GM21528 (cell line): ENCODE results near the gene ZSCAN18.

Experiments
- ATAC-seq: cut with Tn5 transposase; IDR thresholded peaks from one replicate; pipeline ENCODE4 v1.9.1; 2021; ENCODE audit warnings: mild to moderate bottlenecking, moderate library complexity; ENCODE audit not compliant: unreplicated experiment, low FRiP score

Gene ZSCAN18

DNA sequence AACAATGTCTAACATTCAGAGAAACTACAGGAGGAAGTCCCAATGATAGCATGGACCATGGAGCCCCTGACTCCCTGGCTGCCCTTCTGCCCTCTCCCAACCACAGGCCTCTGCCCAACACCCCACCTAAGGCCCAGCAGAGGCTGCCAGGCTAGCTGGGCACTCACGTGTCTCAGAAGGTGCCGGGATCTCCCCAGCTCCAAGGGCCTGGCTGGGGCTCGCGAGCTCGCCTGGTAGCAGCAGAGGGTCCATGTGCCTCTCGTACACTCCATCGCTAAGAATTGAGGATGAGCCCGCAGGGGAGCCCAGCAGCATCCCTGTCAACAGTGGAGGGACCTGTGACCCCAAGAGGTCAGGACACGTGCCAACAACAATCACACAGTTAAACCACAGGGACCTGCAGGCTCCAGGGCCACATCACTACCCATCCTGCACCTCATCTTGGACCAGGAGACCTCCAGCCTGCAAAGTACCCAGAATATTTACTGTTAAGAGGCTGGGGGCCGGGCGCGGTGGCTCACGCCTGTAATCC lies 9.4 kb downstream of the ZSCAN18 start:
- no peak for ATAC-seq

- no peak for ATAC-seq
Measured at GRCh38 chr19:58086825-58087710, 11.0 kb downstream of the ZSCAN18 start.

GRCh38 chr19:58085348-58085875 lies 12.6 kb downstream of the ZSCAN18 start:
- no peak for ATAC-seq

- no peak for ATAC-seq
Measured at GRCh38 chr19:58084596-58085347, 13.3 kb downstream of the ZSCAN18 start.

DNA sequence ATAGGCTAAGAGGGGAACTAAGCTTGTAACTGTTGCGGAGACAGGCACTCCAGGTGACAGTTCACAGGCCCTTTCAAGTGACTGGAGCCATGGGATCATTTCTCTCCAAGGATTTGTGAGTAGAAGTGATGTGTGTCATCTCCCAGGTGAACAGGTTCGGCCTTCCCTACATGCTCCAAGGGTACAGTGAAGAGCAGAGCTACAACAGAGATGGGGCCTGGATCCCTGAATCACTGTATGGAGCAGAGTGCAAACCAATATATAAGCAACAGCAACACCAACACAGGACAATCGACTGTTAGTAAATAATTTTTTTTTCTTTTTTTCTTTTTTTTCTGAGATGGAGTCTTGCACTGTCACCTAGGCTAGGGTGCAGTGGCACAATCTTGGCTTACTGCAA lies 15.0 kb downstream of the ZSCAN18 start:
- ATAC-seq = no peak

DNA sequence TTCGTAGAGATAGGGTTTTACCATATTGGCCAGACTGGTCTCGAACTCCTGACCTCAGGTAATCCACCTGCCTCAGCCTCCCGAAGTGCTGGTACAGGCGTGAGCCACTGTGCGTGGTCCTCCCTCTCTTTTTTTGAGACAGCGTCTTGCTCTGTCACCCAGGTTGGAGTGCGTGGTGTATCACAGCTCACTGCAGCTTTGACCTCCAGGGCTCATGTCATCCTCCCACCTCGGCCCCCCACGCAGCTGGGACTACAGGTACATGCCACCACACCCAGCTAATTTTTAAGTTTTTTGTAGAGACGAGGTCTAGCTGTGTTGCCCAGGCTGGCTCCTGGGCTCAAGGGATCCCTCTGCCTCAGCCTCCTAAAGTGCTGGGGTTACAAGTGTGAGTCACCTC lies 18.2 kb downstream of the ZSCAN18 start:
- no peak for ATAC-seq

DNA sequence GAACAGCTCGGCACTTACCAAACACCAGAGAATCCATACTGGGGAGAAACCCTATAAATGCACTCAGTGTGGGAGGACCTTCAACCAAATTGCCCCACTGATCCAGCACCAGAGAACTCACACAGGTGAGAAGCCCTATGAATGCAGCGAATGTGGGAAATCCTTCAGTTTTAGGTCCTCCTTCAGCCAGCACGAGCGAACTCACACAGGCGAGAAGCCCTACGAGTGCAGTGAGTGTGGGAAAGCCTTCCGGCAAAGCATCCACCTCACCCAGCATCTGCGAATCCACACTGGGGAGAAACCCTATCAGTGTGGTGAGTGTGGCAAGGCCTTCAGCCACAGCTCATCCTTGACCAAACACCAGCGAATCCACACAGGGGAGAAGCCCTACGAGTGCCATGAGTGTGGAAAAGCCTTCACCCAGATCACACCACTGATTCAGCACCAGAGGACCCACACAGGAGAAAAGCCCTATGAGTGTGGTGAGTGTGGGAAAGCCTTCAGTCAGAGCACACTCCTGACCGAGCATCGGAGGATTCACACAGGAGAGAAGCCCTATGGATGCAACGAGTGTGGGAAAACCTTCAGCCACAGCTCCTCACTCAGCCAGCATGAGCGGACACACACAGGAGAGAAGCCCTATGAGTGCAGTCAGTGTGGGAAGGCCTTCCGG lies 30.7 kb downstream of the ZSCAN18 start:
- ATAC-seq = no peak

GRCh38 chr19:58063712-58064111 lies 34.3 kb downstream of the ZSCAN18 start:
- no peak for ATAC-seq

DNA sequence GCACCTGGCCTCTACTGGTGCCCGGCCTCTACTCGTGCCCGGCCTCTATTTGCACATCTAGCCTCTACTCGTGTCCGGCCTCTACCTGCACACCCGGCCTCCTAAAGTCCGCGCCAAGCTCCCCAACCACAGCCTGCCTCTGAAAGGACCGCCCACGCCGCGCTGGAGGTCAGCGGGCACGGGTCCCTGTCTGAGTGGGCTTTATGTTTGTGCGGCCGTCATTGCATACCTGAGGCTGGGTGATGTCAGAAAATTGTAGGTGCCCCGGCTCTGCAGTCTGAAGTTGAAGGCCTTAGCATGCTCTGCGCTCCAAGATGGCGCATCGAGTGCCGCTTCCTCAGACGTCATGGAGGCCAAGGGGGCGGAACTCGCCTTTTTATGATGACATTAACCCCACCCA lies 37.8 kb downstream of the ZSCAN18 start:
- ATAC-seq = no peak

DNA sequence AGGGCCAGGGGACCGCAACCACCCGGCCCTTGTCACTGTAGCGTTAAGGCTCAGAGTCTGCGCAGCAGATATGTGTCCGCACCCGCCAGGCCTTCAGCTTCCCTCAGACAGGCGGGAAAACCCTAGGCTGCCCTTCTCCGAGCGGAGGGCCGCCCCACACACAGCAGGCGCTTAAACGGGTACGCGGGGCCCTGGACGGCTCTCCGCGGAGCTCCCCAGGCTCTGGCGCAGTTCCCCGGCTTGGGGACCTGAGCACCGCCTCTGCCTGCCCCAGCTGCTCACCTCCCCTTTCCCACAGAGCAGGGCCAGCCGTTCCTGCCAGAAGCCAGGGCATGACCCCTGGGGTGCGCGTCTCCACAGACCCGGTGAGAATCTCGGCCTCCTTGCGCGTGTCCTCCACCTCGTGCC lies 38.4 kb downstream of the ZSCAN18 start:
- no peak for ATAC-seq

- no peak for ATAC-seq
Measured at GRCh38 chr19:58059003-58059670, 38.9 kb downstream of the ZSCAN18 start, which contains the start of gene ZNF135. ZNF135 (plus strand) TSS chr19:58059282; CDS start chr19:58060003, 721 bp downstream.

GRCh38 chr19:58058467-58058866 lies 39.6 kb downstream of the ZSCAN18 start:
- ATAC-seq = no peak

GRCh38 chr19:58056861-58057260 lies 41.2 kb downstream of the ZSCAN18 start:
- ATAC-seq = no peak

DNA sequence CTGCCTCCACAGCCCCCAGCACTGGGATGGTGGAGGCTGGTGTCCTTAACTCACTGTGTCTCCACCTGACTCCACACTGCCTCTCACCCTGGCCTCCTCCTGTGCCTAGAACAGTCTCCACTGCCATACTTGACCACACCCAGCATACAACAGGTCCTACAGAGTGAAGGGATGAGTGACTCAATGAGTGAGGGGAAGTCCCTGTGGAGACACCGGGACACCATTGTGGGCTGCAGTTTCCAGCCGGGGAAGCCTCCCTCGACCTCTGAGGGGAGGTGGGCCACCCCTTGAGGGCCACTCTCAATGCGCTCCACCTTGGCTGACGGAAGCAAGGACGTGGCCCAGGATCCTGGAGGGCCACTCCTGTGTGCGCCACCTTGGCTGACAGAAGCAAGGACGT lies 41.8 kb downstream of the ZSCAN18 start:
- ATAC-seq = no peak

GRCh38 chr19:58054901-58055874 lies 42.8 kb downstream of the ZSCAN18 start:
- no peak for ATAC-seq

DNA sequence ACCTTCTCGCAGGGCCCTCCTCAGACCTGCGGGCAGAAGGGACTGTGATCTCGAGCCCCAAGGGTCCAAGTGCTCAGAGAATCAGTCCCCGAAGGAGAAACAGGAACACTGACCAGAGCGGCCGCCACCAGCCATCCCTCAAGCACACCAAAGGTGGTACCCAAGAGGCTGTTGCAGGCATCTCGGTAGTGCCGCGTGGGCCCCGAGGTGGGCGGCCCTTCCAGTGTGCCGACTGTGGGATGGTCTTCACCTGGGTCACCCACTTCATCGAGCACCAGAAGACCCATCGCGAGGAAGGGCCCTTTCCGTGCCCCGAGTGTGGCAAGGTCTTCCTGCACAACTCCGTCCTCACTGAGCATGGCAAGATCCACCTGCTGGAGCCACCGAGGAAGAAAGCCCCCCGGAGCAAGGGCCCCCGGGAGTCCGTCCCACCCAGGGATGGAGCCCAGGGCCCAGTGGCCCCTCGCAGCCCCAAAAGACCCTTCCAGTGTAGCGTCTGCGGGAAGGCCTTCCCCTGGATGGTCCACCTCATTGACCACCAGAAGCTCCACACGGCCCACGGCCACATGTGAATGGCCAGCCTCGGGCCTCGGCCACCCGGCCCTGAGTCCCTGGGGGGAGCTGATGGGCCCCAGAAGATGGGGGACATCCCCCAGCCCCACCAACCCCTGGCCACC lies 44.4 kb downstream of the ZSCAN18 start:
- ATAC-seq = no peak

- no peak for ATAC-seq
Measured at GRCh38 chr19:58052256-58052655, 45.8 kb downstream of the ZSCAN18 start.

DNA sequence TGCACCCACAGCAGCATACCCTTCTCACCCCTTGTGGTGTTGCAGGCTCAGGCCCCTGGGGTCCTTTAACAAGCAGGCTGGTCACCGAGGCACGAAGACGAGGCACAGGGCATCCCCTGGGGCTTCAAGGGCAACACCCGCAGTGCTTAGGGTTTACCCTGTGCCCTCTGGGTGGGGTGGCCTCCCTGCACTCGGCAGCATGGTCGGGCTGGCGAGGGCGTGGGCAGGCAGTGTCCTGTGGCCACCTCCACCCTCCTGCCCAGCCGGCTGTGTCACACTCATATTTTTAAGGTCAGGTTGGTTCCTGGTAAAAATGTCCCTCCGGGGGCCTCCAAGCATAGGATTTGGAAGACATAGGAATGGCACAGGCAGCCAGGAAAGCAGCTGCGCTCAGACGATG lies 50.4 kb downstream of the ZSCAN18 start:
- ATAC-seq = no peak
